HepG2 (cell line): ENCODE data around the gene TRIM62. TPM values are rescaled to one million over a fixed set of nuclear protein-coding genes. Genes with fewer than 3 reads are reported as not detected.

Experiments used
- ATAC-seq: fragments of 200-7000 bp; cut with Tn5 transposase; 3 replicates; pipeline ENCODE4 v1.9.1; 2020; ENCODE audit warnings: mild to moderate bottlenecking, moderate library complexity
- BruUV-seq: library from RNA; stranded (reverse); fragments of 400-500 nt; replicated peaks from 2 replicates; lab custom pipeline; 2021; lab: Mats Ljungman, UMichigan
- CTCF ChIA-PET: fragments of 300-600 bp; formaldehyde crosslinking; extraction: SDS; loops from one replicate; lab custom pipeline; 2021; ENCODE audit warnings: low total read pairs, inconsistent platforms, low intra/inter-chr PET ratio; lab: Yijun Ruan, JAX
- POLR2A ChIA-PET: fragments of 350-600 bp; sonication (Branson Sonifier 250); formaldehyde crosslinking; loops from one replicate; lab custom pipeline; 2020; ENCODE audit warnings: antibody characterized with exemption, inconsistent platforms; lab: Yijun Ruan, JAX
- DNase-seq: peaks from one replicate; pipeline ENCODE4 v3.0.0-alpha.2; 2015; ENCODE audit warnings: low spot score
- FAIRE-seq: peaks from 3 replicates; lab custom pipeline; 2011; peaks lifted over from hg19 to GRCh38; lab: Jason Lieb, UNC
- H2AFZ ChIP-seq: one replicate; pipeline ENCODE4 v1.6.1; 2011; ENCODE audit warnings: low read length, inconsistent platforms
- H3K27ac ChIP-seq: fragments of 300-600 bp; 3 replicates; pipeline ENCODE4 v1.8.0; 2011; ENCODE audit warnings: mixed run types, mild to moderate bottlenecking, mixed read lengths, low read length, inconsistent platforms; ENCODE audit not compliant: insufficient read depth; ENCODE audit errors: extremely low read length
- H3K27me3 ChIP-seq, 2 experiments: fragments of 200-600 bp in 1 of 2; 2 replicates in 1 of 2; 3 replicates in 1 of 2; pipeline versions ENCODE4 v1.6.0 to v1.8.0; 2011; ENCODE audit warnings: low read length in 2 of 2, mild to moderate bottlenecking in 2 of 2, moderate library complexity in 2 of 2, inconsistent platforms in 1 of 2; ENCODE audit not compliant: insufficient read depth in 2 of 2, control insufficient read depth in 1 of 2
- H3K36me3 ChIP-seq, 2 experiments: fragments of 200-600 bp in 1 of 2; replicated peaks in 1 of 2; 2 replicates in 1 of 2; 3 replicates in 1 of 2; pipeline versions ENCODE4 v1.5.1 to v1.8.0; 2011; ENCODE audit warnings: low read length in 2 of 2, inconsistent platforms in 1 of 2; ENCODE audit not compliant: insufficient read depth in 2 of 2, control insufficient read depth in 1 of 2
- H3K4me1 ChIP-seq: 2 replicates; pipeline ENCODE4 v1.5.1; 2012; ENCODE audit warnings: low read length, inconsistent platforms; ENCODE audit not compliant: insufficient read depth
- H3K4me2 ChIP-seq: 2 replicates; pipeline ENCODE4 v1.6.0; 2011; ENCODE audit warnings: low read depth, low read length, inconsistent platforms
- H3K4me3 ChIP-seq, 3 experiments: fragments of 200-600 bp in 1 of 3; sonication (generic), shearing (Covaris generic) in 1 of 3; replicated peaks in 1 of 3; 2 replicates each; pipeline ENCODE4 v1.5.1; 2011 to 2016; ENCODE audit warnings: low read length in 3 of 3, inconsistent platforms in 2 of 3, low read depth in 2 of 3, mild to moderate bottlenecking in 2 of 3, control low read depth in 1 of 3, mixed read lengths in 1 of 3; ENCODE audit not compliant: insufficient read depth in 1 of 3
- H3K79me2 ChIP-seq: one replicate; pipeline ENCODE4 v1.6.1; 2011; ENCODE audit warnings: low read length, inconsistent platforms; ENCODE audit not compliant: insufficient read depth
- H3K9ac ChIP-seq: 2 replicates; pipeline ENCODE4 v1.6.0; 2011; ENCODE audit warnings: mild to moderate bottlenecking, low read depth, low read length, inconsistent platforms; ENCODE audit not compliant: insufficient read depth
- H3K9me3 ChIP-seq: 2 replicates; pipeline ENCODE4 v1.5.1; 2012; ENCODE audit warnings: mild to moderate bottlenecking, low read length
- H4K20me1 ChIP-seq: 2 replicates; pipeline ENCODE4 v1.6.0; 2011; ENCODE audit warnings: inconsistent platforms, mild to moderate bottlenecking, low read length, moderate library complexity; ENCODE audit not compliant: insufficient read depth
- CTCF ChIP-seq: sonication (generic); formaldehyde crosslinking; IDR thresholded peaks from 2 replicates; pipeline ENCODE4 v1.5.0; 2020; ENCODE audit warnings: mild to moderate bottlenecking, missing genetic modification reagents, moderate library complexity
- FOSL2 ChIP-seq: sonication (generic); formaldehyde crosslinking; IDR thresholded peaks from 2 replicates; pipeline ENCODE4 v1.4.0; 2020; ENCODE audit warnings: missing genetic modification reagents
- ZFX ChIP-seq: sonication (generic); formaldehyde crosslinking; IDR thresholded peaks from 2 replicates; pipeline ENCODE4 v1.4.0; 2020; ENCODE audit warnings: mild to moderate bottlenecking, low read depth, missing genetic modification reagents, moderate library complexity
- ZNF503 ChIP-seq: sonication (generic); formaldehyde crosslinking; IDR thresholded peaks from 2 replicates; pipeline ENCODE4 v1.4.0; 2020; ENCODE audit warnings: missing genetic modification reagents
- ZNF768 ChIP-seq: sonication (generic); formaldehyde crosslinking; IDR thresholded peaks from 2 replicates; pipeline ENCODE4 v1.4.0; 2020; ENCODE audit warnings: missing genetic modification reagents
- WGBS: methylation state at CpG from one replicate; pipeline ENCODE4 v1.1.6; 2017; ENCODE audit warnings: low lambda C conversion rate; 5-methylcytosine and 5-hydroxymethylcytosine counted together
- in situ Hi-C: cut with HindIII; loops from 2 replicates; pipeline ENCODE4 v1.10.0; 2017; ENCODE audit warnings: low pct_unique_long_range_greater_than_20kb; ENCODE audit not compliant: extremely low pct_ligation_motif_present
- intact Hi-C: fragments of 100-400 bp; cut with micrococcal nuclease; formaldehyde crosslinking; loops from one replicate; pipeline ENCODE4 v1.10.0; 2022; ENCODE audit not compliant: unreplicated experiment
- polyA plus RNA-seq, 8 experiments: library from polyadenylated mRNA; depleted of rRNA in 3 of 8; stranded (reverse) in 7 of 8; unstranded in 1 of 8; fragments of >200 nt; fragmentation: Illumina TruSeq in 4 of 8; extraction: Trizol in 4 of 8; gene quantifications; 2 replicates each; pipeline versions ENCODE4 v1.2.1 to v1.2.3, GENCODE V29; 2011 to 2016; ENCODE audit warnings: low read depth in 4 of 8, missing spikeins in 1 of 8, mixed read lengths in 1 of 8; ENCODE audit not compliant: insufficient read depth in 1 of 8
- total RNA-seq, 5 experiments: library from RNA; depleted of rRNA; stranded (reverse); fragments of >200 nt; fragmentation: Illumina TruSeq; extraction: Trizol; gene quantifications; 2 replicates each; pipeline ENCODE4 v1.2.3, GENCODE V29; 2016; ENCODE audit warnings: low read depth in 1 of 5

Gene TRIM62
- total and polyA plus RNA-seq, 2 of the 13 experiments (the other 11 are each of a cell fraction or from before 2014, with no cell fraction given): 0.53 to 0.57 TPM

GRCh38 chr1:33219886-33220661, 38.2 kb upstream of the TRIM62 start:
- H3K9me3 ChIP-seq: peaks cover 8% of the 10 kb centered on the region
- H4K20me1 ChIP-seq: no peaks in the 10 kb centered on the region
- H3K4me1 ChIP-seq: peaks cover 30% of the 10 kb centered on the region; the same call in 1 of the 2 replicates
- peak; percentile 78 for ATAC-seq
- no peak overlapping the region for H3K4me3 ChIP-seq
- BruUV-seq: no TSS peak
- H3K79me2 ChIP-seq: no peaks in the 10 kb centered on the region
- in situ Hi-C loops (loop anchor here (5.0 kb wide), 2 partner anchors 77 to 147 kb away; no protein-coding TSS in a partner anchor), intact Hi-C loops (loop anchor here (2.0 to 5.0 kb wide), 3 partner anchors 37 to 235 kb away; partner anchors contain the start of gene ZNF362)
- DNase-seq: no peak
- no peak for FAIRE-seq
- H3K4me2 ChIP-seq: no peak overlapping the region
- peaks cover 0 to 4% of the 10 kb centered on the region in 2 experiments; a peak in 1 of 5 replicates for H3K27me3 ChIP-seq
- TF ChIP-seq CTCF (CRISPR knock-in tag): peak; percentile 42
- no peak for TF ChIP-seq ZNF503 (CRISPR knock-in tag)
- peak; percentile 52 for TF ChIP-seq ZNF768 (CRISPR knock-in tag)
- TF ChIP-seq FOSL2 (CRISPR knock-in tag): peak; percentile 78
- TF ChIP-seq ZFX (CRISPR knock-in tag): peak; percentile 17; the same call in 1 of the 2 replicates
- ChIA-PET CTCF (interaction anchor here (1.9 to 2.4 kb wide), 2 partner anchors 78 to 148 kb away, joined by 5 to 12 read pairs; no protein-coding TSS in a partner anchor), POLR2A (no interaction called here)
- no peaks in the 10 kb centered on the region for H3K36me3 ChIP-seq
- WGBS: 59% methylated on average over 6 of the region's 7 CpGs
- no peak overlapping the region for H2AFZ ChIP-seq
- H3K27ac ChIP-seq: no peak overlapping the region
- no peak overlapping the region for H3K9ac ChIP-seq
